ENCODE measurements around the gene KLF17. TPM values are rescaled to one million over a fixed set of nuclear protein-coding genes. Genes with fewer than 3 reads are reported as not detected.

KLF17 gene
- total and polyA plus RNA-seq, 2 donors from 2014 or later = not detected

- H3K27me3 ChIP-seq (ENCODE audit: control insufficient read depth, insufficient read depth, low read length) = no peaks in the 10 kb centered on the region
- FAIRE-seq = no peak
- DNase-seq = no peak
- no peaks in the 10 kb centered on the region for H3K36me3 ChIP-seq (ENCODE audit: control insufficient read depth in 2 of 3, insufficient read depth in 3 of 3, low read length in 3 of 3)
- H3K27ac ChIP-seq (ENCODE audit: low read depth in 2 of 2, low read length in 2 of 2) = no peak within 1 kb of the TSS
- intact Hi-C loops (cut with DNase I) = no loop called here
- H3K9me3 ChIP-seq (ENCODE audit: control insufficient read depth in 2 of 3, insufficient read depth in 1 of 3, low read length in 3 of 3) = peaks cover 0 to 4% (median 0%) of the 10 kb centered on the region in 3 donors
- no peak for TF ChIP-seq CTCF (IDR thresholded peaks at IDR 0.05; ENCODE audit: borderline replicate concordance, extremely low read depth, insufficient read depth)
- H3K4me1 ChIP-seq (ENCODE audit: control insufficient read depth in 2 of 3, insufficient read depth in 2 of 3, low read depth in 1 of 3, low read length in 3 of 3) = no peaks in the 10 kb centered on the region
- H3K9ac ChIP-seq (ENCODE audit: low read length in 3 of 3) = no peak within 1 kb of the TSS
- no peak within 1 kb of the TSS for H3K4me3 ChIP-seq (ENCODE audit: low read length in 3 of 3)
Measured at GRCh38 chr1:44141531-44141930, 22.9 kb downstream of the KLF17 start, which contains the start of gene KLF18. KLF18 (minus strand) TSS chr1:44141631; CDS start chr1:44141631, 0 bp downstream.

- H3K27ac ChIP-seq (ENCODE audit: low read depth in 2 of 2, low read length in 2 of 2) = no peak overlapping the region
- H3K4me3 ChIP-seq (ENCODE audit: low read length in 3 of 3) = no peak overlapping the region
- no peaks in the 10 kb centered on the region for H3K36me3 ChIP-seq (ENCODE audit: control insufficient read depth in 2 of 3, insufficient read depth in 3 of 3, low read length in 3 of 3)
- intact Hi-C loops (cut with DNase I) = no loop called here
- H3K4me1 ChIP-seq (ENCODE audit: control insufficient read depth in 2 of 3, insufficient read depth in 2 of 3, low read depth in 1 of 3, low read length in 3 of 3) = no peaks in the 10 kb centered on the region
- TF ChIP-seq CTCF (IDR thresholded peaks at IDR 0.05; ENCODE audit: borderline replicate concordance, extremely low read depth, insufficient read depth) = no peak
- no peaks in the 10 kb centered on the region for H3K27me3 ChIP-seq (ENCODE audit: control insufficient read depth, insufficient read depth, low read length)
- H3K9me3 ChIP-seq (ENCODE audit: control insufficient read depth in 2 of 3, insufficient read depth in 1 of 3, low read length in 3 of 3) = peaks cover 0 to 4% (median 0%) of the 10 kb centered on the region in 3 donors
- no peak for DNase-seq
- H3K9ac ChIP-seq (ENCODE audit: low read length in 3 of 3) = no peak overlapping the region
- no peak for FAIRE-seq
Measured at GRCh38 chr1:44144962-44145756, 26.5 kb downstream of the KLF17 start.

GRCh38 chr1:44146536-44147361, 28.1 kb downstream of the KLF17 start:
- Histone ChIP-seq H3K27ac (ENCODE audit: low read depth in 2 of 2, low read length in 2 of 2) (no peak overlapping the region), H3K4me1 (ENCODE audit: control insufficient read depth in 2 of 3, insufficient read depth in 2 of 3, low read depth in 1 of 3, low read length in 3 of 3) (no peaks in the 10 kb centered on the region), H3K9me3 (ENCODE audit: control insufficient read depth in 2 of 3, insufficient read depth in 1 of 3, low read length in 3 of 3) (peaks cover 0 to 4% (median 0%) of the 10 kb centered on the region in 3 donors), H3K4me3 (ENCODE audit: low read length in 3 of 3) (no peak overlapping the region), H3K27me3 (ENCODE audit: control insufficient read depth, insufficient read depth, low read length) (no peaks in the 10 kb centered on the region), H3K9ac (ENCODE audit: low read length in 3 of 3) (no peak overlapping the region), H3K36me3 (ENCODE audit: control insufficient read depth in 2 of 3, insufficient read depth in 3 of 3, low read length in 3 of 3) (no peaks in the 10 kb centered on the region)
- FAIRE-seq (no peak), DNase-seq (no peak)
- no peak for TF ChIP-seq CTCF (IDR thresholded peaks at IDR 0.05; ENCODE audit: borderline replicate concordance, extremely low read depth, insufficient read depth)
- intact Hi-C loops (cut with DNase I) = no loop called here
